ENCODE results near the gene NBPF11. TPM values are rescaled to one million over a fixed set of nuclear protein-coding genes. Genes with fewer than 3 reads are reported as not detected.

The NBPF11 gene
- total and polyA plus RNA-seq, 2 donors from 2014 or later: 5.2 to 12.3 TPM

Other genes with a start within 250 kb of the NBPF11 start
- 2.4 TPM for gene GJA8, start 249.5 kb downstream of the NBPF11 start, total RNA-seq
- gene GJA8, start 249.5 kb downstream of the NBPF11 start, polyA plus RNA-seq (ENCODE audit: insufficient read depth, low read depth, low replicate concordance): not detected
- 18.1 TPM for gene GPR89B, start 223.9 kb downstream of the NBPF11 start, total RNA-seq
- gene GPR89B, start 223.9 kb downstream of the NBPF11 start, polyA plus RNA-seq (ENCODE audit: insufficient read depth, low read depth, low replicate concordance): 34.2 TPM